HepG2 (cell line): ENCODE measurements around the gene PCBP1. TPM values are rescaled to one million over a fixed set of nuclear protein-coding genes. Genes with fewer than 3 reads are reported as not detected.

Experiments used
- CCAR2 ChIP-seq: fragments of 200-400 bp; formaldehyde crosslinking; optimal IDR thresholded peaks from 2 replicates; pipeline ENCODE3; 2018; ENCODE audit warnings: low read depth, mild to moderate bottlenecking, low read length, moderate library complexity
- CSRNP2 ChIP-seq: sonication (generic); formaldehyde crosslinking; conservative IDR thresholded peaks from 2 replicates; pipeline ENCODE4 v1.8.0; 2022; ENCODE audit warnings: low read depth, missing genetic modification reagents
- DRAP1 ChIP-seq: IDR thresholded peaks from 2 replicates; pipeline ENCODE4 v1.6.1; 2016; ENCODE audit warnings: missing genetic modification reagents, missing compliant biosample characterization
- FOXO4 ChIP-seq: sonication (generic); formaldehyde crosslinking; conservative IDR thresholded peaks from 2 replicates; pipeline ENCODE4 v1.8.1; 2023; ENCODE audit warnings: missing genetic modification reagents
- GABPA ChIP-seq, 2 experiments: IDR thresholded peaks; 2 replicates each; pipeline ENCODE4 v1.6.1; 2011 to 2016; ENCODE audit warnings: low read depth in 2 of 2, low read length in 1 of 2, missing biosample characterization in 1 of 2, missing genetic modification characterization in 1 of 2
- GATAD1 ChIP-seq: IDR thresholded peaks from 2 replicates; pipeline ENCODE4 v1.6.1; 2016; ENCODE audit warnings: missing genetic modification reagents, missing compliant biosample characterization
- HNF1B ChIP-seq: sonication (generic); formaldehyde crosslinking; IDR thresholded peaks from 2 replicates; pipeline ENCODE4 v1.5.1; 2020; ENCODE audit warnings: mild to moderate bottlenecking, moderate library complexity, missing genetic modification reagents
- MZF1 ChIP-seq: sonication (generic); formaldehyde crosslinking; IDR thresholded peaks from 2 replicates; pipeline ENCODE4 v1.8.1; 2023; ENCODE audit warnings: mild to moderate bottlenecking, missing genetic modification reagents, borderline replicate concordance
- TEF ChIP-seq: sonication (generic); formaldehyde crosslinking; IDR thresholded peaks from 2 replicates; pipeline ENCODE4 v1.5.0; 2020; ENCODE audit warnings: missing genetic modification reagents
- TERF1 ChIP-seq: sonication (generic); formaldehyde crosslinking; IDR thresholded peaks from 2 replicates; pipeline ENCODE4 v1.8.0; 2022; ENCODE audit warnings: mild to moderate bottlenecking, missing genetic modification reagents, moderate library complexity
- THAP11 ChIP-seq: IDR thresholded peaks from 2 replicates; pipeline ENCODE4 v1.6.1; 2016; ENCODE audit warnings: missing biosample characterization, missing genetic modification reagents
- ZBTB38 ChIP-seq: sonication (generic); formaldehyde crosslinking; IDR thresholded peaks from 2 replicates; pipeline ENCODE4 v1.5.1; 2020; ENCODE audit warnings: mild to moderate bottlenecking, missing genetic modification reagents
- ZBTB43 ChIP-seq: sonication (generic); formaldehyde crosslinking; conservative IDR thresholded peaks from 2 replicates; pipeline ENCODE4 v1.4.0; 2020; ENCODE audit warnings: missing genetic modification reagents
- ZFP90 ChIP-seq: sonication (generic); formaldehyde crosslinking; IDR thresholded peaks from 2 replicates; pipeline ENCODE4 v1.8.0; 2022; ENCODE audit warnings: missing genetic modification reagents, mild to moderate bottlenecking, inconsistent platforms, borderline replicate concordance
- ZNF230 ChIP-seq: sonication (generic); formaldehyde crosslinking; IDR thresholded peaks from 2 replicates; pipeline ENCODE4 v1.4.0; 2020; ENCODE audit warnings: mild to moderate bottlenecking, missing genetic modification reagents
- ZNF468 ChIP-seq: sonication (generic); formaldehyde crosslinking; IDR thresholded peaks from 2 replicates; pipeline ENCODE4 v1.8.0; 2022; ENCODE audit warnings: mild to moderate bottlenecking, moderate library complexity, missing genetic modification reagents
- ZNF639 ChIP-seq: conservative IDR thresholded peaks from 2 replicates; pipeline ENCODE4 v1.6.1; 2018; ENCODE audit warnings: missing genetic modification reagents
- ZZZ3 ChIP-seq: sonication (generic); formaldehyde crosslinking; IDR thresholded peaks from 2 replicates; pipeline ENCODE4 v1.4.0; 2020; ENCODE audit warnings: missing genetic modification reagents, mild to moderate bottlenecking, borderline replicate concordance
- polyA plus RNA-seq, 8 experiments: library from polyadenylated mRNA; depleted of rRNA in 3 of 8; stranded (reverse) in 7 of 8; unstranded in 1 of 8; fragments of >200 nt; fragmentation: Illumina TruSeq in 4 of 8; extraction: Trizol in 4 of 8; gene quantifications; 2 replicates each; pipeline versions ENCODE4 v1.2.1 to v1.2.3, GENCODE V29; 2011 to 2016; ENCODE audit warnings: low read depth in 4 of 8, missing spikeins in 1 of 8, mixed read lengths in 1 of 8; ENCODE audit not compliant: insufficient read depth in 1 of 8
- total RNA-seq, 5 experiments: library from RNA; depleted of rRNA; stranded (reverse); fragments of >200 nt; fragmentation: Illumina TruSeq; extraction: Trizol; gene quantifications; 2 replicates each; pipeline ENCODE4 v1.2.3, GENCODE V29; 2016; ENCODE audit warnings: low read depth in 1 of 5

Gene PCBP1
- total and polyA plus RNA-seq, 2 of the 13 experiments (the other 11 are each of a cell fraction or from before 2014, with no cell fraction given) = 32.0 to 137 TPM

- TF ChIP-seq MZF1 (CRISPR knock-in tag) (no peak), ZNF639 (CRISPR knock-in tag) (no peak), ZBTB38 (CRISPR knock-in tag) (0 out of 2 replicates have a peak, but pooled peaks have one; percentile 16), GABPA (IDR thresholded peaks at IDR 0.05; ENCODE audit: low read depth, low read length) (no peak), GABPA (CRISPR knock-in tag; IDR thresholded peaks at IDR 0.05; ENCODE audit: low read depth) (0 out of 2 replicates have a peak, but pooled peaks have one; percentile 27), TEF (CRISPR knock-in tag) (no peak), HNF1B (CRISPR knock-in tag) (peak; percentile 24; the same call in 1 of the 2 replicates), CSRNP2 (CRISPR knock-in tag) (no peak), DRAP1 (CRISPR knock-in tag) (0 out of 2 replicates have a peak, but pooled peaks have one; percentile 12), THAP11 (CRISPR knock-in tag) (no peak), ZNF468 (no peak), GATAD1 (no peak), TERF1 (no peak), ZZZ3 (CRISPR knock-in tag) (no peak), FOXO4 (no peak), ZNF230 (no peak), ZBTB43 (CRISPR knock-in tag) (no peak), CCAR2 (no peak), ZFP90 (CRISPR knock-in tag) (no peak)
Observed at GRCh38 chr2:70121627-70122372, 34.5 kb downstream of the PCBP1 start (continued).
